A549 treated with ZK216348 at 1 μM for 4 hours (cell line): ENCODE data around the gene IQCK. TPM values are rescaled to one million over a fixed set of nuclear protein-coding genes. Genes with fewer than 3 reads are reported as not detected.

Experiments used
- total RNA-seq: library from RNA; stranded (reverse); fragments of 200-300 nt; extraction: Qiagen RNA extraction; gene quantifications from 5 replicates; pipeline ENCODE4 v1.2.3, GENCODE V29; 2022; ENCODE audit warnings: low read depth

Gene IQCK
- 8.5 to 10.6 TPM (median 9.1 TPM) in 5 replicates for total RNA-seq

GRCh38 chr16:19717741-19718623 lies at the start of gene IQCK, which contains the start of gene KNOP1:
Gene IQCK (plus strand): TSS chr16:19718271. CDS start chr16:19718307, 36 bp downstream.
Gene KNOP1 (minus strand): TSS chr16:19718227. CDS start chr16:19715035, 3,192 bp downstream.

DNA sequence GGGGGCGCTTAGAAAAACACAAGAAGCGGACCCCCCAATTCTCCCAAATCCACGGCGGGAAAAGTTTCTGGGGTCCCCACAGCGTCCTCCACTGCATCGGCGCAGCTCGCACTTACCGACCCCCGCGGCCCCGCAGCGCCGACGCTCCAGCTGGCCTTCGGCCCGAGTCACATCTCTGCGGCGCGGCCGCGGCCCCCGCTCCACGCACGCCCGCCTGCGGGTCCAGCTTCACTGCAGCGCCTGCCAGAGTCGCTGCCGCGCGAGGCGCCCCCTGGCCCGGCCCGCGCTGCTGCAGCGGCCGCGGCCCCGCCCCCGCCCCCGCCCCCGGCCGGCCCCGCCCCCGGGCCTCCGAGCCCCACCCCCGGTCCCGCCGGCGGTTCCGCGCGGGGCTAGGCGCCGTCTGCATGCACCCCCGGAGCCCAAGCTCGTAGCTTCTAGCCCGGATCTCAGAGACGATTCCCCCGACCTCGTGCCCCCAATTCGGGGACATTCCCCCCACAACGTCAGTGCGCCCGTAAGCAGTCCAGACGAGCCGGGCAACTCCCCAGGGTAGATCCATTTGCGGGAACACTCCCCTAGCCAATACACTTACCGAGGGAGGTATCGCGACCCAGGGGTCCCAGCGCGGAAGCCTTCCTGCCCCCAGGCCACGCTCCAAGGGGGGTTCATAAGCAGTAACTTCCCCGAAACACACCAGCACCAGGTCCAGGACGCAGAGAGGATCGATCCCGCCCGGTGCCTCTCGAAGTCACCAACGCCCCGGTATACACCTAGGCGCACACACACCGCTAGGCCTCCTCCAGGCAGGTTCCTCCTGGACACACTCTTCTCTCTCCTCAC lies 166.8 kb downstream of the IQCK start, which contains the start of gene GPRC5B:
Gene GPRC5B (minus strand): TSS at position 238 of the 840 bp plus-strand sequence. CDS start 12,003 bp downstream, outside the sequence.

Other genes starting within 250 kb of the IQCK start
- gene GDE1, start 196.2 kb upstream of the IQCK start, total RNA-seq = 71.8 to 92.2 TPM (median 76.9 TPM) in 5 replicates
- 5.9 to 10.3 TPM (median 9.1 TPM) in 5 replicates for gene CCP110, start 194.3 kb upstream of the IQCK start, total RNA-seq
- gene VPS35L, start 162.6 kb upstream of the IQCK start, total RNA-seq = 28.8 to 33.5 TPM (median 31.3 TPM) in 5 replicates
- 37.6 to 49.8 TPM (median 45.1 TPM) in 5 replicates for gene KNOP1, start within 50 bp of the IQCK start, total RNA-seq
- 29.0 to 36.2 TPM (median 32.8 TPM) in 5 replicates for gene GPRC5B, start 166.6 kb downstream of the IQCK start, total RNA-seq